ENCODE measurements around the gene CPEB1. TPM values are rescaled to one million over a fixed set of nuclear protein-coding genes. Genes with fewer than 3 reads are reported as not detected.

CPEB1 gene
- total RNA-seq (2014; rRNA removed; shearing (Covaris generic)): 0.11 and 0.94 TPM in 2 replicates
- 0.26 and 0.55 TPM in 2 replicates for polyA plus RNA-seq (2015; cell fraction: cytosol; rRNA removed)
- polyA plus RNA-seq (2015; cell fraction: nucleus; rRNA removed): 0.40 and 0.78 TPM in 2 replicates

GRCh38 chr15:82647045-82647834 is at the start of gene CPEB1:
TSS of gene CPEB1 (minus strand) at chr15:82647363. CDS start at chr15:82628459, 18,904 bp downstream.
- DNase-seq (ENCODE audit: low read depth): no peak

- no peak for DNase-seq (ENCODE audit: low read depth)
Measured at GRCh38 chr15:82692171-82692570, 45.0 kb upstream of the CPEB1 start.

GRCh38 chr15:82689147-82689546 is 42.0 kb upstream of the CPEB1 start:
- no peak for DNase-seq (ENCODE audit: low read depth)

- DNase-seq (ENCODE audit: low read depth): no peak
Measured at GRCh38 chr15:82688691-82689090, 41.5 kb upstream of the CPEB1 start.

GRCh38 chr15:82681371-82681770 is 34.2 kb upstream of the CPEB1 start:
- DNase-seq (ENCODE audit: low read depth): no peak

GRCh38 chr15:82680200-82681102 is 33.3 kb upstream of the CPEB1 start:
- DNase-seq (ENCODE audit: low read depth): no peak

GRCh38 chr15:82679626-82680199 is 32.5 kb upstream of the CPEB1 start:
- DNase-seq (ENCODE audit: low read depth): no peak

- no peak for DNase-seq (ENCODE audit: low read depth)
Measured at GRCh38 chr15:82677720-82678323, 30.7 kb upstream of the CPEB1 start.

- DNase-seq (ENCODE audit: low read depth): no peak
Measured at GRCh38 chr15:82674873-82675272, 27.7 kb upstream of the CPEB1 start.

GRCh38 chr15:82670699-82671098 is 23.5 kb upstream of the CPEB1 start:
- DNase-seq (ENCODE audit: low read depth): no peak

GRCh38 chr15:82666606-82667005 is 19.4 kb upstream of the CPEB1 start:
- DNase-seq (ENCODE audit: low read depth): no peak

GRCh38 chr15:82664021-82664420 is 16.9 kb upstream of the CPEB1 start:
- no peak for DNase-seq (ENCODE audit: low read depth)

- DNase-seq (ENCODE audit: low read depth): peak; percentile 37
Measured at GRCh38 chr15:82663186-82663600, 16.0 kb upstream of the CPEB1 start.

- no peak for DNase-seq (ENCODE audit: low read depth)
Measured at GRCh38 chr15:82662641-82663040, 15.5 kb upstream of the CPEB1 start.

GRCh38 chr15:82660378-82660777 is 13.2 kb upstream of the CPEB1 start:
- no peak for DNase-seq (ENCODE audit: low read depth)

- no peak for DNase-seq (ENCODE audit: low read depth)
Measured at GRCh38 chr15:82656641-82657266, 9.6 kb upstream of the CPEB1 start.

- DNase-seq (ENCODE audit: low read depth): no peak
Measured at GRCh38 chr15:82655606-82656005, 8.4 kb upstream of the CPEB1 start.

GRCh38 chr15:82653483-82654168 is 6.5 kb upstream of the CPEB1 start:
- DNase-seq (ENCODE audit: low read depth): no peak

- DNase-seq (ENCODE audit: low read depth): no peak
Measured at GRCh38 chr15:82651708-82652107, 4.5 kb upstream of the CPEB1 start.

GRCh38 chr15:82650046-82650670 is 3.0 kb upstream of the CPEB1 start:
- no peak for DNase-seq (ENCODE audit: low read depth)
